ENCODE data around the gene GPR84. TPM values are rescaled to one million over a fixed set of nuclear protein-coding genes. Genes with fewer than 3 reads are reported as not detected.

The GPR84 gene
- total RNA-seq, 1 donor from 2014 or later: not detected

DNA sequence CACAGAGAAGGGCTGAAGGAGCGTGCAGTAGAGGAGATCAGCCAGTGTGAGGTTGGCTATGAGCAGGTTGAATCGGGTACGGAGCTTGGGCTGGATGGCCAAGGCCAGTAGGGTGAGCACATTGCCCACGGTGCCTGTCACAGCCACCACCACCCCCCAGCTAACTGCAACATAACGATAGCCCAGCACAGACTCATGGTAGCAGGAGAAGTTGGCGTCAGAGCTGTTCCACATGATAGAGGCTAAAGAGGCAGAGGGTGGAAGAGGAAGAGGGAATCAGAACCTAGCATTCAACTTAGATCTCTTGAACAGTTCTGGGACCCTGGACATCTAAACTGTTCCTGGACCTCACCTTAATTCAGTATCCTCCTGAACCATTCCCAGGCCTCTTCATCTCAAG is 668 bp downstream of the GPR84 start:
- peaks cover 23% of the 10 kb centered on the region for H3K4me1 ChIP-seq (ENCODE audit: insufficient read depth, low read length)
- no peak overlapping the region for H3K4me2 ChIP-seq (ENCODE audit: low read length)
- FAIRE-seq: no peak
- no peak overlapping the region for H3K9ac ChIP-seq (ENCODE audit: low read length)
- no peak overlapping the region for H3K27ac ChIP-seq (ENCODE audit: low read depth, low read length)
- no peaks in the 10 kb centered on the region for H3K79me2 ChIP-seq (ENCODE audit: insufficient read depth, low read length)
- no peaks in the 10 kb centered on the region for H3K27me3 ChIP-seq (ENCODE audit: insufficient read depth, low read length)
- no peak for TF ChIP-seq EZH2 (IDR thresholded peaks at IDR 0.05; ENCODE audit: insufficient read depth, low read length)
- TF ChIP-seq, protein P1, sequence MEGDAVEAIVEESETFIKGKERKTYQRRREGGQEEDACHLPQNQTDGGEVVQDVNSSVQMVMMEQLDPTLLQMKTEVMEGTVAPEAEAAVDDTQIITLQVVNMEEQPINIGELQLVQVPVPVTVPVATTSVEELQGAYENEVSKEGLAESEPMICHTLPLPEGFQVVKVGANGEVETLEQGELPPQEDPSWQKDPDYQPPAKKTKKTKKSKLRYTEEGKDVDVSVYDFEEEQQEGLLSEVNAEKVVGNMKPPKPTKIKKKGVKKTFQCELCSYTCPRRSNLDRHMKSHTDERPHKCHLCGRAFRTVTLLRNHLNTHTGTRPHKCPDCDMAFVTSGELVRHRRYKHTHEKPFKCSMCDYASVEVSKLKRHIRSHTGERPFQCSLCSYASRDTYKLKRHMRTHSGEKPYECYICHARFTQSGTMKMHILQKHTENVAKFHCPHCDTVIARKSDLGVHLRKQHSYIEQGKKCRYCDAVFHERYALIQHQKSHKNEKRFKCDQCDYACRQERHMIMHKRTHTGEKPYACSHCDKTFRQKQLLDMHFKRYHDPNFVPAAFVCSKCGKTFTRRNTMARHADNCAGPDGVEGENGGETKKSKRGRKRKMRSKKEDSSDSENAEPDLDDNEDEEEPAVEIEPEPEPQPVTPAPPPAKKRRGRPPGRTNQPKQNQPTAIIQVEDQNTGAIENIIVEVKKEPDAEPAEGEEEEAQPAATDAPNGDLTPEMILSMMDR (IDR thresholded peaks at IDR 0.05; ENCODE audit: insufficient read depth, low read depth, low read length): no peak
- no peaks in the 10 kb centered on the region for H3K9me3 Mint-ChIP-seq (ENCODE audit: unreplicated experiment)
- no peak overlapping the region for H3K27ac Mint-ChIP-seq (ENCODE audit: unreplicated experiment)
- no peak overlapping the region for H3K4me3 Mint-ChIP-seq (ENCODE audit: unreplicated experiment)
- peaks cover 19% of the 10 kb centered on the region for H3K4me1 Mint-ChIP-seq (ENCODE audit: low read depth, unreplicated experiment)
- H3K4me3 ChIP-seq (ENCODE audit: insufficient read depth, low read depth, low read length): no peak overlapping the region
- H2AFZ ChIP-seq (ENCODE audit: low read depth, low read length): no peak overlapping the region
- no peaks in the 10 kb centered on the region for H3K9me3 ChIP-seq (ENCODE audit: insufficient read depth, low read depth, low read length)
- no peaks in the 10 kb centered on the region for H3K36me3 ChIP-seq (ENCODE audit: insufficient read depth, low read length)
- no peak for DNase-seq (ENCODE audit: low read depth)
- peaks cover 1% of the 10 kb centered on the region for H3K36me3 Mint-ChIP-seq (ENCODE audit: low read depth, unreplicated experiment)
- peaks cover 6% of the 10 kb centered on the region for H3K27me3 Mint-ChIP-seq (ENCODE audit: low read depth, unreplicated experiment)
- no peaks in the 10 kb centered on the region for H4K20me1 ChIP-seq (ENCODE audit: insufficient read depth, low read length)

DNA sequence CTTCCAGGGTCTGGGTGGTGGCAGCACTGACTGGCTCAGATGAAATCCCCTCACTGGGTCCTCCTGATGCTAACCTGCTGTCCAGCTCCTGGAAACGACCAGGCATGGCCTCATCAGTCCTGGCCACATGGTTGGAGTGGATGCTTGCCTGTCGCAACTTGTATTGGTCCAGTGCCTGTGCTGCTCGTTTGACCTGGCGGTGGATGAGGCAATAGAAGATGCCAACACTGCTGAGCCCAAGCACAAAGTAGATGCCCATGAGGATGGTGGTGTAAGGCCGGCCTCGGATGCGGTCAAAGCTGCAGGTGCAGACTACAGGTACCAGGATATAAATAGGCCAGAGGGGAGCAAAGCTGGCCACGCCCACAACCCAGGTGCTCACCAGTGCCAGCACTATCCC is 1.2 kb downstream of the GPR84 start:
- DNase-seq (ENCODE audit: low read depth) (no peak), FAIRE-seq (no peak)
- H3K4me3 Mint-ChIP-seq (ENCODE audit: unreplicated experiment): no peak overlapping the region
- H3K79me2 ChIP-seq (ENCODE audit: insufficient read depth, low read length): no peaks in the 10 kb centered on the region
- H3K9me3 ChIP-seq (ENCODE audit: insufficient read depth, low read depth, low read length): no peaks in the 10 kb centered on the region
- H3K27ac Mint-ChIP-seq (ENCODE audit: unreplicated experiment): no peak overlapping the region
- H3K27ac ChIP-seq (ENCODE audit: low read depth, low read length): no peak overlapping the region
- peaks cover 6% of the 10 kb centered on the region for H3K27me3 Mint-ChIP-seq (ENCODE audit: low read depth, unreplicated experiment)
- H3K36me3 Mint-ChIP-seq (ENCODE audit: low read depth, unreplicated experiment): peaks cover 1% of the 10 kb centered on the region
- peaks cover 15% of the 10 kb centered on the region for H3K4me1 Mint-ChIP-seq (ENCODE audit: low read depth, unreplicated experiment)
- TF ChIP-seq, protein P1 (IDR thresholded peaks at IDR 0.05; ENCODE audit: insufficient read depth, low read depth, low read length): no peak
- no peak for TF ChIP-seq EZH2 (IDR thresholded peaks at IDR 0.05; ENCODE audit: insufficient read depth, low read length)
- H4K20me1 ChIP-seq (ENCODE audit: insufficient read depth, low read length): no peaks in the 10 kb centered on the region
- peaks cover 24% of the 10 kb centered on the region for H3K4me1 ChIP-seq (ENCODE audit: insufficient read depth, low read length)
- H3K36me3 ChIP-seq (ENCODE audit: insufficient read depth, low read length): no peaks in the 10 kb centered on the region
- H2AFZ ChIP-seq (ENCODE audit: low read depth, low read length): no peak overlapping the region
- H3K4me2 ChIP-seq (ENCODE audit: low read length): no peak overlapping the region
- H3K9me3 Mint-ChIP-seq (ENCODE audit: unreplicated experiment): no peaks in the 10 kb centered on the region
- no peaks in the 10 kb centered on the region for H3K27me3 ChIP-seq (ENCODE audit: insufficient read depth, low read length)
- H3K9ac ChIP-seq (ENCODE audit: low read length): no peak overlapping the region
- H3K4me3 ChIP-seq (ENCODE audit: insufficient read depth, low read depth, low read length): no peak overlapping the region

DNA sequence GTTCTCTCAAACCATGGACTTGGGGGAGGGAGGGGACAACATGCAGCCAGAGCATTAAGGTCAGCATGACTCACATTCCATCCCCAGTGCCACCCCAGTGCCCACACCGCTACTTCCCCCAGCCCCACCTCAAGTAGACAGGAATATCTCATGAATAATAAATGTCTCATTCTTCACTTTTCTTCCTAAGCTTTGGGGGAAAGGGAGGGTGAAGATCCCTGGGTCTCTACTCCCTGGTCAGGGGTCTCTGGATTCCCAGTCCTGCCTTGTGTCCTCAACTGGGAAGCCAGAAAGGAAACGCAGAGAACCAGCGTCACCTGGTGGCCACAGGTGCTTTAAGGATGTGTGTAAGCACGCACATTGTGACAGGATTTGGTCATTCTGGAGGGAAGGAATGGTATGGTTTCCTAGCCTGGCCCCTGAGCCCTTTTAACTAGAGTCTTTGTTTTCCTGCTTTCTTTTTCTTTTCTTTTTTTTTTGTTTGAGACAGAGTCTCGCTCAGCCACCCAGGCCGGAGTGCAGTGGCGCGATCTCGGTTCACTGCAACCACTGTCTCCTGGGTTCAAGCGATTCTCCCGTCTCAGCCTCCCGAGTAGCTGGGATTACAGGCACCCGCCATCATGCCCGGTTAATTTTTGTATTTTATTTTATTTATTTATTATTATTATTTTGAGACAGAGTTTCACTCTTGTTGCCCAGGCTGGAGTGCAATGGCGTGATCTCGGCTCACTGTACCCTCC is 3.4 kb downstream of the GPR84 start:
- H3K4me1 Mint-ChIP-seq (ENCODE audit: low read depth, unreplicated experiment): peaks cover 8% of the 10 kb centered on the region
- Histone ChIP-seq H4K20me1 (ENCODE audit: insufficient read depth, low read length) (no peaks in the 10 kb centered on the region), H3K4me1 (ENCODE audit: insufficient read depth, low read length) (peaks cover 30% of the 10 kb centered on the region), H3K4me2 (ENCODE audit: low read length) (peak overlapping the region; percentile 100), H3K9ac (ENCODE audit: low read length) (peak overlapping the region; percentile 100), H3K79me2 (ENCODE audit: insufficient read depth, low read length) (no peaks in the 10 kb centered on the region), H3K9me3 (ENCODE audit: insufficient read depth, low read depth, low read length) (no peaks in the 10 kb centered on the region), H3K36me3 (ENCODE audit: insufficient read depth, low read length) (no peaks in the 10 kb centered on the region), H2AFZ (ENCODE audit: low read depth, low read length) (no peak overlapping the region), H3K27ac (ENCODE audit: low read depth, low read length) (peak overlapping the region; percentile 97), H3K27me3 (ENCODE audit: insufficient read depth, low read length) (no peaks in the 10 kb centered on the region), H3K4me3 (ENCODE audit: insufficient read depth, low read depth, low read length) (no peak overlapping the region)
- no peaks in the 10 kb centered on the region for H3K36me3 Mint-ChIP-seq (ENCODE audit: low read depth, unreplicated experiment)
- peak overlapping the region; percentile 57 for H3K4me3 Mint-ChIP-seq (ENCODE audit: unreplicated experiment)
- no peak for FAIRE-seq
- H3K27ac Mint-ChIP-seq (ENCODE audit: unreplicated experiment): peak overlapping the region; percentile 84
- H3K9me3 Mint-ChIP-seq (ENCODE audit: unreplicated experiment): no peaks in the 10 kb centered on the region
- TF ChIP-seq, protein P1 (IDR thresholded peaks at IDR 0.05; ENCODE audit: insufficient read depth, low read depth, low read length): peak; percentile 78
- no peak for TF ChIP-seq EZH2 (IDR thresholded peaks at IDR 0.05; ENCODE audit: insufficient read depth, low read length)
- H3K27me3 Mint-ChIP-seq (ENCODE audit: low read depth, unreplicated experiment): peaks cover 6% of the 10 kb centered on the region
- DNase-seq (ENCODE audit: low read depth): peak; percentile 60
